Right lung (tissue), 5 donors: ENCODE results near the gene CREBBP. TPM values are rescaled to one million over a fixed set of nuclear protein-coding genes. Genes with fewer than 3 reads are reported as not detected.

Experiments used
- DNase-seq, 2 donors: peaks; one replicate each; pipeline ENCODE4 v3.0.0-alpha.2; 2013
- polyA plus RNA-seq, 5 donors: library from polyadenylated mRNA; unstranded; fragments of 120-200 nt; gene quantifications; one replicate each; pipeline versions ENCODE4 v1.2.1 to v1.2.3, GENCODE V29; 2013; ENCODE audit warnings: inconsistent platforms in 1 of 5, low replicate concordance in 1 of 5; ENCODE audit not compliant: insufficient read length in 5 of 5, insufficient read depth in 1 of 5

The CREBBP gene
- polyA plus RNA-seq, 5 donors = 69.4 to 103 (median 87.6) TPM

DNA sequence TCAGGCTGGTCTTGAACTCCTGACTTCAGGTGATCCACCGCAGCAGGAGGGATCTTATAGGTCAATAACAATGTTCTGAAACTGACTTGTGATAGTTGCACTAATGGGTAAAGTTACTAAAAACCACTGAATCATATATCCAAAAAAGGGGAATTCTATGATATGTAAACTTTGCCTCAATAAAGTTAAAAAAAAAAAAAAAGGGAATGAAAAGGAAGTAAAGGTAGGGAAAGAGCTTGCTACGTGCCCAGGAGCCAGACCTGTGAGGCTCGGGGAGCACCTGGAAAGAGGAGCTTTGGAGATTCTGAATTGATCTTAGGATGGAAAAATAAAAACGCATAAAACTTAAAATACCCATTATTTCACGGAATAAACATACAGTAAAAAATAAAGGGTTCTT is 142.4 kb downstream of the CREBBP start:
- no peak for DNase-seq

DNA sequence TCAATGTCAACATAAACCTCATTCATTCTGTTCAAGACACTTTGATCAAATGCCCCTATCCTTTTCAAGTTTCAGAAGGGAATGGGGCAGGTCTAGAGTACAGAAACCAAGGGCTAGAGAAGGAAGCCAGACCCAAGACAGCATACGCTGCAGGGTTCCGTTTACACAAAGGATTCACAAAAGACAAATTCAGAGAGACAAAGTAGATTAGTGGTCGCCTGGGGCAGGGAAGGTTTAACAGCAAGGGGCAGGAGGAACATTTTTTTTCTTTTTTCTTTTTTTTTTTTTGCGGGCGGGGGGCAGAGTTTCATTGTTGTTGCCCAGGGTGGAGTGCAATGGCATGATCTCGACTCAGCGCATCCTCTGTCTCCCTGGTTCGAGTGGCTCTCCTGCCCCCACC is 143.3 kb downstream of the CREBBP start:
- DNase-seq = no peak

DNA sequence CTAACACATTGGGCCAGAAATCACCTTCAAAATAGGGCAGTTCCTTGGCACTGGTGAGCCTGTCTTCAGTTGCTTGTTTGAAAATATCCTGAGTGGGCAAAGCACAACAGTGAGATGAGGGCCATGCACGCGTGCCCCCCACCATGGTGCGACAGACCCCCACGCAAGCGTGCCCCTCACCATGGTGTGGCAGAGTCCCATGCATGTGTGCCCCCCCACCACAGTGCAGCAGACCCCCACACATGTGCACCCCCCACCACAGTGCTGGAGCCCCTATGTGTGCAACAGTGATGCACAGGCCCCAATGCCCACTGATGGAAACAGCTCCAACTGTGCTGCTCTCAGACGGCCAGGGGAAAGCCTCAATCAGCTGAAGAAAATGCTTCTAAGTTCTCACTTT is 144.4 kb downstream of the CREBBP start:
- DNase-seq = no peak

DNA sequence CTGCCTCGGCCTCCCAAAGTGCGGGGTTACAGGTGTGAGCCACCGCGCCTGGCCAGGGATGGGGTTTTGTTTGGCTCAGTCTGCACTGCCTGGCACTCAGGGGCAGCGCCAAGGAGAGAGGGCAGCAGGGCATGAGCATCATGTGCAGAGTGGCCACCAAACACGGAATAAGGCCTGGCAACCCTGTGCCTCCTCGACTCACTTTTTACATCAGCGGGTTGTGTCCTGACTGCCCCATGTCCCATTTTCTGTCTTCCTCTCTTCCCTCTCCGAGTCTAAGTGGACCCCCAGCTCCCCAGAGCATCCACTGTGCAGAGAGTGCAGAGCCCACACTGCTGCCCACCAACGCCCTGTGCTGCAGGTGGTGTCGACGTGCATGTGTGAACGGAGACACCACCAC is 145.0 kb downstream of the CREBBP start:
- no peak for DNase-seq

DNA sequence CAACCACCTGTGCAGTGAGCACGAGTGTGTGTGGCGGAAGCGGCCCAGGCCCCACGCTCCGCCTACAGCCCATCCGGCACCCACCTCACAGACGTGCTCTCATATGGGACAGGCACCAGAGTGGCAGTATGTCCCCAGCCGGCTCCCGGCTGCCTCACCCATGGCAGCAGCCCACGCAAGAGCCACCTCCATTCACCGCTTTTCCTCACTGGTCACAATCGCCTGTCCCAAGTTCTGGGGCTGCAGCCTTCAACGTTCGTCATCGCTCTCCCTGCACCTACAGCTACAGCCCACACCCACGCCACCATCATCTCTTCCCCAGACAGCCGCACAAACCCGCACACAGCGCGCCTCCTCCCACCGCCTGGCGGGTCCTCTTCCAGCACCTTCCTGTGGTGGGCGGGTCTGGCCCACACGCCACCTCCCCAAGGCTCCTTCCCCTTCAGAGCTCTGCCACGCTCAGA is 145.7 kb downstream of the CREBBP start:
- DNase-seq = no peak

DNA sequence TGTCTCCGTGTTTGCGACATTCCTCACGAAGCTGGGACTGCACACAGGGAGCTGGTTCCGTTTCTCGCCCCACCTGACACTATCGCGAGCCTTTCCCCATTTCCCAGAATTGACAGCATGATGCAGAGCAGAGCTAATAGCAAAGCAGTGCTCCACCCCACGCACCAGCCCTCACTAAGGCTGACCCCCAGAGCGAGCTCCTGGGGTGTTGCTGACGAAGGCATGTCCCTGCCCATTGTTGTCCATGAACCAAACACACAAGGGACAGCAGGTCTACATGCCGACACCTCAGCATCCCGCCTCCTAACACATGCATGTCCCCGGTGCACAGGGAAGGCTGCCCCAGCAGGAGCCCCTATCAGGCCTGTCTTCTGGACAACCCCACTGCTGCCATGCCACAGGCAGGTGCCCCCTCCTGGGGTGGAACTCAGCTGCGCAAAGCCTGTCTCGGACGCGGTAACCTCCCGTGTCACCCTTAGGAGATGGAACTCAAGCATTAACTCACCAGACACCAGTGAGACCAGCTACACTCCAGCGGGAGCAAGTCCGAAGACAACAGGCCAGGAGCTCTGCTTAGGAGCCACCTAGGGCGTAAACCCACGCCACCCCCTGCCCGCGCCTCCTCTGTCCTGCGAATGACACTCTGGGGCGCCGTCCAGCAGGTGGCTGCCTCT is 146.3 kb downstream of the CREBBP start:
- DNase-seq = no peak

DNA sequence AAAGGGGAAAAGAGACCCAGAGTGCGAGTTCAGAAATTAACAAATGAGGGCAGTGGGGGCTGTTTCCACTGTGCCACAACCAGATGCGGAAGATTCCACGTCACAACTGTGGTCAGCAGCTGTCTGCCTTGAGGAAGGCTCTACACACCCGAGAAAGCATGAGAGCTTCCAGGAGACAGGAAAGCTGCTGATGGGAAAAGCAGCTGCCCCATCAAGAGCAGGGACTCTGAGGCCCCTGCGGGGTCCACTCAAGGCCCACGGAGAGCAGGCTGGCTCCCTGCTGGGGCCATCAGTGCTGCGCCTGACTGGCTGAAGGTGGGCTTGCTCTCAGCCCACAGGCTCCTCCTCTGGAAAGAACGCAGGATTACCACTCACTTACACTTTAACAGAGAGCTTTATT is 148.3 kb downstream of the CREBBP start:
- no peak for DNase-seq

DNA sequence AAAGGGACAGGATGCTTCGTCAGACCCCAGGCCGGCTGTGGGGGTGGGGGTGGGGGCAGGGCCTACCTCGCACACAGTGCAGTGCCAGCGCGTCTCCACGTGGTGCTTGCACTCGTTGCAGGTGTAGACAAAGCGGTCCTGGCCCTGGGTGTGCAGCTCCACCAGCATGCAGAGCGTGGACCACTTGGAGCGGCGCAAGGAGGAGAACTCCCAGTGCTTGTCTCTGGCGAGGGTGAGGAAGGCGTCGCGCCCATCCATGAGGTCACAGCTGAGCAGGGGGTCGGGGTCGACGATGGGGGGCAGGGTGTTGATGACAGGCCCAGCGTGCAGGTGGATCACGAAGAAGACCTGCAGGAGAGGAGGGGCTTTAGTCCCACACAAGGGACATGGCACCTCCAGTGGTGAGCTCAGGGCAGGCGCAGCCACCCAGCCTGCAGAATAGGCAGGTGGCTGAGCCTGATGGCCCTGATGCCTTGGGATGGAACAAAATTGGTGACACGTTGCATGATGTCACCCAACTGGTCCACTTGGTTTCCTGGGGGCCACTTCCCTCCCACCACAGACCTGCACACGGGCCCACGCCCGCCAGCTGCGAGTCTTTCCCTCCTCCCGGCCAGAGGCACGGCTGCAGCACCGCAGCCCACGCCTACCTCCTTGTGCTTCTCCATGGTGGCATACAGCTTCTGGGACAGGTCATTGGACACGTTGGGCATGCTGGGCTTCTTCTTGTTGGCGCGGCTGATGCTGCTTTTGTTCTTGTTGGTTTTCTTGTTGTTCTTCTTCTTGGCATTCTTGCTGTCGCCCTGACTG is 149.2 kb downstream of the CREBBP start:
- DNase-seq = no peak

DNA sequence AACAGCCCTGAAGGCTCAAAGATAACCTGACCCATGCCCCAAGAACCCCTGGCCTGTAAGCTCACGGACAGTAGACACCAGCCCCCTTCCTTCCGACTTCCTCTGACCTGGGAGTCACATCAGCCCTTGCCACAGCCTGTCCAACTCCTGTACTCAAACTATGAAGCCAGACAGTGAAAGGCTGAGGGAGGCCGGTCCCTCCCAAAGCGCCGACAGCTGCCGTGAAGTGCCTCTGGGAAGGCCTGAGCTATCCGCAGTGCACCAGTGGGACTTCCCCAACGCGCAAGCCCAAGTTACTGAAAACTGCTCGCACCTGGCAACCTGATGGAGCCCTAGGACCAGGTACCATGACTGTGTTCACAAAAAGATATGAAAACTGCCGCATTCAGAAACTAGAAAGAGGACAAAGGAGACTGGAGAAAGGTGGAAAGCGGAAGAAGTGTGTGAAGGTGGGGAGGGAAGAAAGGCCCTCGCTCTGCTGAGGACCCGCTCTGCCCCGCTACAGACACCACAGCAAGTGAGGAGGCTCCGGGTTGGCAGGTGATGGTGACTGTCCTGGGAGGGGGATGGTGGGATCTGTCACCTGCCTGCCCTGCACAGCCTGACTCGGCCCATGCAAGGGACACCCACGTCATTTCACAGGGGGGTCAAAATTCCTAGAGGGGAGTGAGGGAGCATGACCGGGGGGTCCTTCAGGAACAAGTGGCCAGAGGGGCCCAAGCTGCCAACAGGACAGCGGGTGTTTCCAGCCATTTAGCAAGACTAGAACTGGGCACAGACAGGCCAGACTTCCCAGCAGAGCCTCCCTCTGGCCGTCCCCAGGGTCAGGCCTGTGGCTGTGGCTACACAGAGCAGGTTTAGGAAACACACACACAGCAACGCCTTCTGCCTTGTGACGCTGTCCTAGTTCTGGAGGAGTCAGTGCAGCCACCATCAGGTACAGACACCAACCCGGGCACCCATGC is 150.1 kb downstream of the CREBBP start:
- no peak for DNase-seq

DNA sequence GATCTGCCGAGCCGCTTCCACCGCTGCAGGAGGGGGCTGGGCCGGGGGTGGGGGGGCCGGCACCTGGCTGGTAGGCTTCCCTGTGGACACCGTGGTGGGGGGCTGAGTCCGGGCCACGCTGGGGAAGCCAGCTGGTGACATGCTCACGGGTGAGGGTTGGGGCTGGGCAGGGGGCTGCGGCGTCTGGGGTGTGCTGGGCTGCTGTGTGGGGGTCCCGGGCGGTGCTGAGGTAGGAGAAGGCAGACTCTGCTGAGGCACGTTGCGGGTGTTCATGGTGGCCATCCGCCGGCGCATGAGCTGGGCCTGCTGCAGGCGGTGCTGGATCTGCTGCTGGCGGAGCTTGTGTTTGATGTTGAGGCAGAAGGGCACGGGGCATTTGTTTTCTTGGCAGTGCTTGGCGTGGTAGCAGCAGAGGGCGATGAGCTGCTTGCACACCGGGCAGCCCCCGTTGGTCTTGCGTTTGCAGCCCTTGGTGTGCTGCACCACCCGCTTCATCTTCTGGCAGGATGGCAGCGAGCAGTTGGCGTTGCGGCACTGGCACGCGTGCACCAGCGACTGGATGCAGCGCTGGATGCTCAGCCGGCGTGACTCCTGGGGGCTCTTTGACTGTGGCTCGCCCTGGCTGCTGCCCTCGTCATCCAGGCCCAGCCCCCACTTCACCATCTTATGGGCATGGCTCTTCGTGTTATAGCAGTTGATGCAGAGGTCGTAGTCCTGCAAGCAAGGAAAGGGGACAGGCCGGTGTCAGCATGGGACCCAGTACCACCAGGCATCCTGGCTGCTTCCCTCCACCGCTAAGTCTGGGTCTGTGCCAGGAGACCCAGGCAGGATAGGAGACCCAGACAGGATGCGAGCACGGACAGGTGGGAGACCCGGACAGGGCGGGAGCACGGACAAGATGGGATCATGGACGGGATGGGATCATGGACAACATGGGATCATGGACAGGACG is 151.1 kb downstream of the CREBBP start:
- no peak for DNase-seq

DNA sequence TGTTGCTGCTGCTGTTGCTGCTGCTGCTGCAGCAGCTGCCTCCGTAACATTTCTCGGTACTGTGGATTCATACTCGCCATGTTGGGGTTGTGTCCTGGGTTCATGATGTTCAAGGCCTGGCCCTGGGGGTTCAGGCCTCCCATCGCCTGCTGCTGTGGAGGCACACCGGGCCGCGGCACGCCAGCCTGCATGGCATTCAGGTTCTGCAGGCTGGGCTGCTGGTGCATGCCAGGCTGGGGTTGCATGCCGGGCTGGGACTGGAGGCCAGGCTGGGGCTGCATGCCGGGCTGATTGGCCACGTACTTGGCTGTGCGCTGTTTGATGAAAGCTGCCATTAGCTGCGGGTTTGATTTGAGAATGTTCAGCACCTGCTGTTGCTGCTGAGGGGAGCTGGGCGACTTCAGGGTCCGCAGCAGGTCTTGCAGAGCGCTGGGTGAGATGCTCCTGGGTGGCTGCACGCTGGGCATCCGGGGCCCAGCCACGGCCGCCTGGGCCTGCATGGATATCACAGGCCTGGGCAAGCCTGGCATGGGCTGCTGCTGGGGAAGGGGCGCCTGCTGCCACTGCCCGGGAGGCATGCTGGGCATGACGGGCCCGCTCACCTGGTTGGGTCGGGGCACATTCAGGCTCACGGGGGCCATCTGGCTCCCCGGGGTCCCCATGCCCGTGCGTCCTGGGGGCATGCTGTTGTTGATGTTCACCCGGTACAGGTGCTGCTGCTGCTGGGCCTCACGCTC is 151.9 kb downstream of the CREBBP start:
- no peak for DNase-seq

DNA sequence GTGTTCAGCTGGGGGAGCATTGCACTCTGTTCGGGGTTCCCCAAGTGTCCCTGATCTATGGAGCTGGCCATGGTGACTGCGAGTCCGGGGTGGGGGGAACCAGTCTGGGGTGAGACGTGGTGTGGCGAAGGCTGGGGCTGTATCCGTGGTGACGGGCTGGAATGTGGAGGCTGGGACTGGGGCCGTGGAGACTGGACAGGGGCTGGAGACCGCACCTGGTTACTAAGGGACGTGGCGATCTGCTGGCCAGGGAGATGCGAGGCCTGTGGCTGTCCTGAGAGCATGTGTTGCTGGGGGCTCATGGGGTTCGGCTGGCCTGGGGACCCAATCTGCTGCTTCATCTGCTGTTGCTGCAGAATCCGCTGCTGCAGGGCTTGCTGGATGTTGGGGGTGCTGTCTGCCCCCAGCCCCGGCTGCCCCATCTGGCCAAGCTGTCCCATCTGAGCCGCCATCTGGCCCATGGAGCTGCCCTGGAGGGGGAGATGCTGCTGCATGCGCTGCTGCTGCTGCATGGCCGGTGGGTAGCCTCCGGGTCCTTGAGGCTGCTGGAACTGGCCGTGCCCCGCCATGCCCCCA is 152.6 kb downstream of the CREBBP start:
- no peak for DNase-seq

DNA sequence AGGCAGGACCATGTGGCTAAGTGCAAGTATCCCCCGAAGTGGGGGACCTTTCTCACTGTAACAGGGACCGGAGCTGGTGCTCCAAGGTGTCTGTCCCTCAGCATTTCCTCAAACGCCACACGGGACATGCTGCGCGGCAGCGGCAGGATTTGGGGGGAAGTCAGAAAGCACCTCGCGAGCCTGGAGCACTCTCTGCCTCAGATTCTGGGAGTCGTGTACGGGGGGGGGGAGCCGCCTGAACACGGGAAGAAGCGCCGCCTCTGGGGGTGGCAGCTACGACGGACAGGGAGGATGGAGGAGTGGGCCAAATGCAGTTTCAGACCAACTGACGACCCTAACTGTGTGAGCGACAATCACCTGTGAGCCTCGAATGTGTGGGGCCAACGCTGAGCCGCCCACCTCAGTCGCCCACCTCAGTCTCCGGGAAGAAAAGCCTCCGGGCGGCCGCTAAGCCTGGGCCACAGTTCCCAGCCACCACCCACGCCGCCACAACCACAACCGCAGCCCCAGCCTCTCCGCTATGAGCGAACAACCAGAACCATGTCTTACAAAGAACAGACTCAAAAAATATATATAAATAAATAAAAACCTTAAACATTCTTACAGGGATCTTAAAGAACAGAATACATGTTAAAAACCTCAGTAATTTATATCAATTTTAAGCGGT is 154.4 kb downstream of the CREBBP start:
- DNase-seq = no peak

DNA sequence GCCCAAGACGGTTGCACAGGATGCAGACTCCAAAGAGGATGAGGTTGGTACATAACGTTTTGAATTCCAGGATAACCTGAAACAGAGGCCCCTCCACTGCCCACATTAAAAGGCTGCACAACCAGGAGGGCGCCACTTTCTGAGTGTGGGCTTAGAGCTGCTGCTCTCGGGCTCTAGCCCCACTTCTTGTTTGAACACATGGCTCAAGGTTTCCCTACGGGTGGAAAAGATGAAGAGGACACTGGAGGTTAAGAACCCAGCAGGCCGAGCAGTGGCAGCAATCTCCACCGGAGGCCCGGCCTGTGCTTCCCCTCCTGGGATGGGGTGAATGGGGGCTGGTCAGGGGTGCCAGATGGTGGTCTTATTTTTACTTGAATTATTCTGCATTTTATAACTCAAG is 155.2 kb downstream of the CREBBP start:
- DNase-seq = no peak

DNA sequence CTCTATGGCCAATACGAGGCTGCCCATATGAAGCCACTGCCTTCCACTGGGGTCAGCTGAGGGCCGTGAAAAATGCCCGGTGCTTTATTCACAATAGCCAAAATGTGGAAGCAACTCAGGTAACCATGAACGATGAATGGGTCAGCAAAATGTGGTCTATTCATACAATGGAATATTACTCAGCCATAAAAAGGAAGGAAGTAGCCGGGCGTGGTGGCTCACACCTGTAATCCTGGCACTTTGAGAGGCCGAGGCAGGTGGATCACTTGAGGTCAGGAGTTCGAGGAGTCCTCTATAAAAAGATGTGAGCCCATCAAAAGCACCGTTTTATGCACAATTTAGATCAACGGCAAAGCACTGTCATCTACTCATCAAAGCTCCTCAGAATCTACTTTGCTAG is 158.0 kb downstream of the CREBBP start:
- DNase-seq = no peak

DNA sequence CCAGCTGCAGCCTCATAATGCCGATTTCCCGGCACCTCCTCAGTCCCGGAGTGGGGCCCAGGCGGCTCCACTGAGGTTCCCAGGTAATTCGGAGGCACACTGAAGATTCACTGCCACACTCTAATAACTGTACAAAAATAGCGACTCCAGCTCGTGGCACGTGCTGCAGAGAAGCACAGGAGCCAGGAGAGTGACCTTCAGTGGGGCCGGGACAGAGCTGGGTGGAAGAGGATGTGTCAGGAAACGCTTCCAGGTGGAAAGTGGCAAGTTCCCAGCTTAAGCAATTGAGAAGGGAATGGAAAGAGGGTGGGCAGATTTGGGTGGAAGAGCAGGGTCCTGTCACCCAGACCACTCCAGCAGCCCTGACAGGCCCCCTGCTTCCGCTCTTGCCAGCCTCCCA is 160.1 kb downstream of the CREBBP start:
- no peak for DNase-seq

DNA sequence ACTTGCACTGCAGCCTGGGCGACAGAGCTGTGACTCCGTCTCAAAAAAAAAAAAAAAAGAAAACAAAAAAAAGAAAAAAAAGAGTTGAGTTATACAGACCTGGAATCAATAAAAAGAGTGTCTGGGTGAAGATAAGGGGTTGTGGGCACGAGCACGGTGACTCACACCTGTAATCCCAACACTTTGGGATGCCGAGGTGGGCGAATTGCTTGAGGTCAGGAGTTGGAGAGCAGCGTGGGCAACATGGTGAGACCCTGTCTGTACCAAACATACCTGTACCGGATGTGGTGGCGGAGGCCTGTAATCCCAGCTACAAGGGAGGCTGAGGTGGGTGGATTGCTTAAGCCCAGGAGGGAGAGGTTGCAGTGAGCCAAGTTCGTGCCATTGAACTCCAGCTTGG is 161.9 kb downstream of the CREBBP start:
- DNase-seq = no peak

DNA sequence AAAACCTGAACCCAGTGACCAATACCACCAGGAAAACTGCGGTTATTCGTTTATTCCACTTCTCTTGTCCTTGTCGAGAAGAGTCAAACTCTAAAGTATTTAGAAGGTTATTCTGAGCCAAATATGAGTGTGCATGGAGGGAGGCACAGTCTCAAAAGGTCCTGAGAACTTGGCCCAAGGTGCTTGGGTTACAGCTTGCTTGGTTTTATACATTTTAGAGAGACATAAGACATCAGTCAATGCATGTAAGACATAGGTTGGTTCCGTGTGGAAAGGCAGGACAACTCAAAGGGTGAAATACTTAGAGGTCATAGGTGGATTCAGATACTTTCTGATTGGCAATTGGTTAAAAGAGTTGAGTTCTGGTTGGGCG is 162.5 kb downstream of the CREBBP start:
- no peak for DNase-seq

DNA sequence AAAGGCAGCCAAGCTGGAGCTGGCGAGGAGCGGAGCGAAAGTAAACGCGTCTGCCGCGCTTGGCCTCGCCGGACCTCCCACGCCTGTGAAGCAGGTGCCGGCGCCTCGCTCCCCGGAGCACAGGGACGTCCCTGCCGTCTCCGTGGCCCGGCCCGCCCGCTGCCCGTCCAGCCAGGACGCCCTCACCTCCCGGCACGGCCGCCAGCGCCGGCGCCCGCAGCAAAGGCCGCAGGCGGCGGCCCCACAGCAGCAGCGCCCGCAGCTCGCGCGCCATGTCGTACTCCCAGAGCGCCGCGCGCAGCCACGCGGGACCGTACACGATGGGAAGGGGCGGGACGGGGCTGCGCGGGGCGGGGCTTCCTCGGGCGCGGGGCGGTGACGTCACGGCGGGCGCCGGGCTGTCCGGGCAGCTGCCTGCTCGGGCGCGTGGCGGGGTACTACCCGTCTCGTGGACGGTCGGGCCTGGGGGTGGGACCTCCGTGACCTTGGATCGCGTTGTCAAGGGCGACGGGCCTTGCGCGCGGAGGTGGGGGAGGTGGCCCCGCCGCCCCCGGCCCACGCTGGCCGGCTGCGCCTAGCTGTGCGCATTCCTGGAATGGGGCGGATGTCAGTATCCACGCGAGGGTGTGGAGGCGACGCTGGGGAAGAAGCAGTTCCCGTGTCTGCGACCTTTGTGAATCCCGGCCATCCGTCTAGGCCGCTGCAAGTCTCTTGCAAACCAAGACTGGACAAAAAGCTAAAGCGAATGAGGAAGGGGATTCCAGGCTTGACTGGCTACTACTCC is 163.1 kb downstream of the CREBBP start, which contains the start of gene TRAP1:
Gene TRAP1 (minus strand): TSS at position 290 of the 784 bp plus-strand sequence. CDS start 16 bp downstream, at position 274.
- DNase-seq = peak; percentile 85
